ENCODE measurements around the gene SLC6A18. TPM values are rescaled to one million over a fixed set of nuclear protein-coding genes. Genes with fewer than 3 reads are reported as not detected.

The SLC6A18 gene
- total and polyA plus RNA-seq, 9 of the 15 experiments (the other 6 are each of a cell fraction or from before 2014, with no cell fraction given) = not detected

GRCh38 chr5:1204693-1205242 is 20.4 kb upstream of the SLC6A18 start (continued):
- no peak for TF ChIP-seq CREB3L1 (IDR thresholded peaks at IDR 0.05; ENCODE audit: borderline replicate concordance, low read depth)
- no peak for TF ChIP-seq ZBTB49 (CRISPR knock-in tag; IDR thresholded peaks at IDR 0.05; ENCODE audit: borderline replicate concordance)
- no peak for TF ChIP-seq ZNF407 (IDR thresholded peaks at IDR 0.05; ENCODE audit: low read depth)
- no peak for TF ChIP-seq SUPT5H (IDR thresholded peaks at IDR 0.05)
- TF ChIP-seq CLOCK (CRISPR knock-in tag; IDR thresholded peaks at IDR 0.05; ENCODE audit: borderline replicate concordance) = no peak
- no peak for TF ChIP-seq TCF3 (CRISPR knock-in tag; IDR thresholded peaks at IDR 0.05)
- TF ChIP-seq CCAR2 (IDR thresholded peaks at IDR 0.05; ENCODE audit: low read depth, low read length) = no peak
- TF ChIP-seq CBFA2T3 (IDR thresholded peaks at IDR 0.05) = 0 out of 2 replicates have a peak, but pooled peaks have one; percentile 9
- TF ChIP-seq RBM15 (IDR thresholded peaks at IDR 0.05; ENCODE audit: insufficient read depth, low read length) = no peak
- no peak for TF ChIP-seq TRIM25 (IDR thresholded peaks at IDR 0.05; ENCODE audit: borderline replicate concordance)
- TF ChIP-seq ZNF354B (CRISPR knock-in tag; IDR thresholded peaks at IDR 0.05) = no peak

Data from K562 (cell line).